Smooth muscle cell (in vitro differentiated cells): ENCODE results near the gene RUNX1. TPM values are rescaled to one million over a fixed set of nuclear protein-coding genes. Genes with fewer than 3 reads are reported as not detected.

Experiments used
- DNase-seq: peaks from one replicate; lab custom pipeline; 2025; ENCODE audit not compliant: unreplicated experiment; lab: John Stamatoyannopoulos, UW
- H2AFZ ChIP-seq: fragments of 200-600 bp; sonication (generic); 2 replicates; pipeline ENCODE4 v1.6.0; 2016; ENCODE audit warnings: antibody characterized with exemption, low read depth, mild to moderate bottlenecking
- H3F3A ChIP-seq: fragments of 200-600 bp; sonication (generic); 2 replicates; pipeline ENCODE4 v1.6.0; 2017; ENCODE audit warnings: antibody characterized with exemption, low read depth
- H3K27ac ChIP-seq: fragments of 200-600 bp; sonication (generic); 2 replicates; pipeline ENCODE4 v1.5.1; 2016; ENCODE audit warnings: low read depth, mild to moderate bottlenecking
- H3K27me3 ChIP-seq: fragments of 200-600 bp; sonication (generic); 2 replicates; pipeline ENCODE4 v1.6.1; 2016; ENCODE audit warnings: low read depth, mild to moderate bottlenecking
- H3K36me3 ChIP-seq: fragments of 200-600 bp; sonication (generic); 2 replicates; pipeline ENCODE4 v1.5.1; 2016; ENCODE audit warnings: low read depth
- H3K4me1 ChIP-seq: fragments of 200-600 bp; sonication (generic); 2 replicates; pipeline ENCODE4 v1.5.1; 2016; ENCODE audit warnings: low read depth
- H3K4me2 ChIP-seq: fragments of 200-600 bp; sonication (generic); 2 replicates; pipeline ENCODE4 v1.6.0; 2016; ENCODE audit warnings: mild to moderate bottlenecking
- H3K4me3 ChIP-seq: fragments of 200-600 bp; sonication (generic); 2 replicates; pipeline ENCODE4 v1.5.1; 2016; ENCODE audit warnings: mild to moderate bottlenecking
- H3K79me2 ChIP-seq: fragments of 200-600 bp; sonication (generic); 2 replicates; pipeline ENCODE4 v1.6.0; 2016; ENCODE audit warnings: low read depth, mild to moderate bottlenecking
- H3K9ac ChIP-seq: fragments of 200-600 bp; sonication (generic); 2 replicates; pipeline ENCODE4 v1.6.0; 2016; ENCODE audit warnings: low read depth
- H3K9me3 ChIP-seq: fragments of 200-600 bp; sonication (generic); replicated peaks from 2 replicates; pipeline ENCODE4 v1.5.1; 2016; ENCODE audit warnings: low read depth
- H4K20me1 ChIP-seq: fragments of 200-600 bp; sonication (generic); 2 replicates; pipeline ENCODE4 v1.6.0; 2016; ENCODE audit warnings: low read depth
- WGBS: methylation state at CpG from one replicate; pipeline ENCODE4 v1.1.7; 2016; ENCODE audit warnings: low lambda C conversion rate; 5-methylcytosine and 5-hydroxymethylcytosine counted together
- polyA plus RNA-seq: library from polyadenylated mRNA; unstranded; fragments of >200 nt; fragmentation: Nextera tagmentation; extraction: Ambion mirVana; gene quantifications from 2 replicates; pipeline ENCODE4 v1.2.1, GENCODE V29; 2016
- total RNA-seq: library from RNA; depleted of rRNA; stranded (reverse); fragments of >200 nt; gene quantifications from 2 replicates; pipeline ENCODE4 v1.2.3, GENCODE V29; 2014
- TF ChIP-seq, protein P1 (sequence below): fragments of 200-600 bp; sonication (generic); IDR thresholded peaks from 2 replicates; pipeline ENCODE4 v1.5.1; 2017; ENCODE audit warnings: borderline replicate concordance, mild to moderate bottlenecking, antibody characterized with exemption; ENCODE audit not compliant: insufficient read depth, poor library complexity, severe bottlenecking

RUNX1 gene
- total and polyA plus RNA-seq, 2 experiments from 2014 or later: 33.4 to 97.6 TPM

DNA sequence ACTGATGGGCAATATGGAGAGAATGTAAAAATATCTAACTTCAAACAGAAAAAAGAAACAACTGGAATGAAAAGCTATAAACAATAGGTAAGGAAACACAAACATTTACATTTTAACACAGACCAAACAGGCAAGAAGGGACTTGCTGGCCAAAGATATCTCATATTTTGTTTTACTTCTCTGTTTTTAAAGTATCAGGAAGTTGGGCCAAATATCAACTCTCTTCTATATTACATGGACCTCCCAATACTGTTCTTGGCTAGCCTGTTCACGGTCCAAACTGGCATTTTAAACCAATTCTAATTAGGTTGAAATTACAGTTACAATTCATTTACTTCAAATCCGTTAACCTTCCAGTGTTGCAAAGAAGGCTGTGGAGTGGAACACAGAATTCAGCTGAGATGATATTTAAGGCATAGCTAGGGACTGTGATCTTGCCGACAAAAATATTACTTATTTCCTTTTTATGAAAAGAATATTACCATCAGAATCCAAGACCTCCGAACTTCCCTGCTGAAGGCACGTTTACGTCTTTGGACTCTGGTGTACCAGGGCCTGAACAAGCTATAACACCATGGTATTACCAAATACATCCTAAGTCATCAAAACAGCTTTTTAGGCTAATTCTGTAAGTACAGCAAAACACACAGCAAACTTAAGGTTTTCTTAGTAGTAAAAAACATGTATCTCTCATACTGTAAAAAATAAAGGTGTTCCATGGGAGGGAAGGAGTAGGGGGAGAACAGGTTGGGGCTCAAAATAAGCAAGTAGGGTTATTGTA is 165.4 kb downstream of the RUNX1 start:
- Histone ChIP-seq H3K9me3 (no peaks in the 10 kb centered on the region), H3K27me3 (no peaks in the 10 kb centered on the region), H3K9ac (peak overlapping the region; percentile 97), H3K4me2 (peak overlapping the region; percentile 99), H3K27ac (peak overlapping the region; percentile 95), H3K79me2 (peaks cover 92% of the 10 kb centered on the region), H3K36me3 (peaks cover 9% of the 10 kb centered on the region), H3F3A (peaks cover 49% of the 10 kb centered on the region), H2AFZ (no peak overlapping the region), H3K4me1 (peaks cover 15% of the 10 kb centered on the region), H4K20me1 (peaks cover 96% of the 10 kb centered on the region), H3K4me3 (peak overlapping the region; percentile 92)
- TF ChIP-seq, protein P1, sequence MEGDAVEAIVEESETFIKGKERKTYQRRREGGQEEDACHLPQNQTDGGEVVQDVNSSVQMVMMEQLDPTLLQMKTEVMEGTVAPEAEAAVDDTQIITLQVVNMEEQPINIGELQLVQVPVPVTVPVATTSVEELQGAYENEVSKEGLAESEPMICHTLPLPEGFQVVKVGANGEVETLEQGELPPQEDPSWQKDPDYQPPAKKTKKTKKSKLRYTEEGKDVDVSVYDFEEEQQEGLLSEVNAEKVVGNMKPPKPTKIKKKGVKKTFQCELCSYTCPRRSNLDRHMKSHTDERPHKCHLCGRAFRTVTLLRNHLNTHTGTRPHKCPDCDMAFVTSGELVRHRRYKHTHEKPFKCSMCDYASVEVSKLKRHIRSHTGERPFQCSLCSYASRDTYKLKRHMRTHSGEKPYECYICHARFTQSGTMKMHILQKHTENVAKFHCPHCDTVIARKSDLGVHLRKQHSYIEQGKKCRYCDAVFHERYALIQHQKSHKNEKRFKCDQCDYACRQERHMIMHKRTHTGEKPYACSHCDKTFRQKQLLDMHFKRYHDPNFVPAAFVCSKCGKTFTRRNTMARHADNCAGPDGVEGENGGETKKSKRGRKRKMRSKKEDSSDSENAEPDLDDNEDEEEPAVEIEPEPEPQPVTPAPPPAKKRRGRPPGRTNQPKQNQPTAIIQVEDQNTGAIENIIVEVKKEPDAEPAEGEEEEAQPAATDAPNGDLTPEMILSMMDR: no peak
- 43% methylated on average over 6 of the region's 6 CpGs for whole genome bisulfite sequencing
- DNase-seq: no peak

DNA sequence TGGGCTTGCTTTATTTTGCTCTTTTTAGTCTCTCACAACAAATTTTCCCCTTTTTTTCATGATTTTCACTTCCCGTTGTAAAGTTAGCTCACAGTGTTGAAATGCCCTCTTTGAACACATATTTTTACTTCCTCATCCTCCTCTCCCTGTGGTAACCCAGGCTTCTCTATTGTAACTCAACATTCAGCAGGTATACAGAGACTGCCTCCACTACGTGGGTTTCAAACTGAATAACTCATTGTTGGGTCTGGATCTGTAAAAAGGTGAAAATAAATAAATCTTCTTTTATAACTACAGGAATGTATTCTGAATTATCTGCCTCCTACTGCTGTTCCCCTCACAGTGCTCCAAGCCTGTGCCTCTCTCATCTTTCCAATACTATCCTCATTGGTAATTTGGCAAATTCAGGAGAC is 166.4 kb downstream of the RUNX1 start:
- H3K9me3 ChIP-seq: no peaks in the 10 kb centered on the region
- H3K4me3 ChIP-seq: peak overlapping the region; percentile 92
- peaks cover 9% of the 10 kb centered on the region for H3K36me3 ChIP-seq
- H3K27ac ChIP-seq: peak overlapping the region; percentile 95
- H2AFZ ChIP-seq: no peak overlapping the region
- H3F3A ChIP-seq: peaks cover 51% of the 10 kb centered on the region
- TF ChIP-seq, protein P1: no peak
- peak overlapping the region; percentile 97 for H3K9ac ChIP-seq
- peak overlapping the region; percentile 99 for H3K4me2 ChIP-seq
- peaks cover 100% of the 10 kb centered on the region for H3K79me2 ChIP-seq
- H3K27me3 ChIP-seq: no peaks in the 10 kb centered on the region
- H3K4me1 ChIP-seq: peaks cover 15% of the 10 kb centered on the region
- WGBS: 44% methylated on average over 2 of the region's 2 CpGs
- peaks cover 100% of the 10 kb centered on the region for H4K20me1 ChIP-seq
- no peak for DNase-seq

DNA sequence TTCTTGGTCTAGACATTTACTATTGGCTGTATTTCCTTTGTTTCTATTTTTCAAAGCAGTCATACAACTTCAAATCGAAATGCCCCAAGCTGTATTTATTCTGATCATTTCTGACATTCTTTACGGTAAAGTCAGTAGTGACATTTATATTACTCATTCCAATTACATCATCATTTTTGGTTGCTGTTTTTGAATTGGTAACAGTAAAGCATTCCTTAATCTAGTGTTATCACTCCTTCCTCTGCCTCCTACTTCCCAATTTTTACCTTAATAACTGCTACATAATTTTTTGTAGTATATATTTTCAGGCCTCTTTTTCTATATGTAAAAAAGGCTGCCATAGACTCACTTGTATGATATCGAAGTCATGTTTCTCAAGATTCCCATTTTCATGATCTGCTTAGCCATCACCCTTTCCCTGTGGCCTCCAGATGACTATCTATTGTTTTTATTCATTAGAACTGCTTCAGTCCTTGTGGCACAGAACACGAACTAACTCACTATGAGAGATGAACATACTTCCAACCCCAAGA is 167.2 kb downstream of the RUNX1 start:
- H4K20me1 ChIP-seq: peaks cover 100% of the 10 kb centered on the region

More for the DNA sequence above, 167.2 kb downstream of the RUNX1 start:
- Histone ChIP-seq H3K36me3 (peaks cover 9% of the 10 kb centered on the region), H3K4me2 (peak overlapping the region; percentile 99), H3K79me2 (peaks cover 100% of the 10 kb centered on the region), H3F3A (peaks cover 46% of the 10 kb centered on the region), H3K27ac (peak overlapping the region; percentile 95), H3K9ac (peak overlapping the region; percentile 97), H3K9me3 (no peaks in the 10 kb centered on the region), H3K4me3 (peak overlapping the region; percentile 92), H2AFZ (no peak overlapping the region), H3K4me1 (peaks cover 15% of the 10 kb centered on the region), H3K27me3 (no peaks in the 10 kb centered on the region)
- TF ChIP-seq, protein P1: no peak
- DNase-seq: no peak
- WGBS: 31% methylated on average over 4 of the region's 4 CpGs
